ENCODE measurements around the gene CDIPT. TPM values are rescaled to one million over a fixed set of nuclear protein-coding genes. Genes with fewer than 3 reads are reported as not detected.
"Not testable (repeated sequence)": the region's sequence is repeated elsewhere in the genome, so short reads cannot be mapped to it uniquely, and the experiment has no call there.

CDIPT gene
- total and polyA plus RNA-seq, 2 of the 4 experiments (the other 2 are of a cell fraction) = 47.1 to 100 TPM

GRCh38 chr16:29833219-29833618 is 29.8 kb downstream of the CDIPT start:
- WGBS, 2 experiments (ENCODE audit: extremely low coverage in 2 of 2, insufficient read length in 1 of 2) = no CpG with 5 or more reads among the region's 4 CpGs

More at GRCh38 chr16:29833219-29833618, 29.8 kb downstream of the CDIPT start:
- ATAC-seq (ENCODE audit: low read depth); H3K27ac ChIP-seq (ENCODE audit: insufficient read depth, low read length); H3K56ac ChIP-seq (ENCODE audit: extremely low read depth, insufficient read depth, low read length); H3K14ac ChIP-seq (replicated peaks; ENCODE audit: low read depth, low read length); H4K5ac ChIP-seq (ENCODE audit: low read depth, low read length); H3K4me3 ChIP-seq (ENCODE audit: insufficient read depth, low read depth, low read length); in situ Hi-C loops (cut with MboI; ENCODE audit: low sequenced_read_pairs); H2BK20ac ChIP-seq (ENCODE audit: low read depth, low read length); H3K4me1 ChIP-seq (ENCODE audit: control insufficient read depth, insufficient read depth, low read length); H3K9ac ChIP-seq (ENCODE audit: low read depth, low read length); intact Hi-C loops (cut with micrococcal nuclease); H3K23ac ChIP-seq (ENCODE audit: low read depth, low read length); H4K8ac ChIP-seq (ENCODE audit: low read depth in 2 of 2, low read length in 2 of 2); dilution Hi-C loops (cut with HindIII; ENCODE audit: low sequenced_read_pairs, unreplicated experiment); H2AFZ ChIP-seq (replicated peaks; ENCODE audit: low read length, poor library complexity); H2BK5ac ChIP-seq (ENCODE audit: low read depth, low read length, poor library complexity, severe bottlenecking); H3K4ac ChIP-seq (ENCODE audit: low read depth, low read length); H3K4me2 ChIP-seq (ENCODE audit: low read depth, low read length); CTCF ChIA-PET; H2BK15ac ChIP-seq (ENCODE audit: low read depth, low read length); H2AK5ac ChIP-seq (ENCODE audit: low read depth, low read length); POLR2A ChIA-PET (ENCODE audit: unreplicated experiment); H3K9me3 ChIP-seq (ENCODE audit: control insufficient read depth, insufficient read depth, low read length); H3K18ac ChIP-seq (ENCODE audit: low read depth, low read length); BruUV-seq (replicated peaks); H4K91ac ChIP-seq (ENCODE audit: insufficient read depth, low read depth, low read length); H2BK120ac ChIP-seq (ENCODE audit: low read depth, low read length); H2AK9ac ChIP-seq (replicated peaks; ENCODE audit: low read depth, low read length, poor library complexity); H3K27me3 ChIP-seq (ENCODE audit: control insufficient read depth, insufficient read depth, low read length); DNase-seq: not testable (repeated sequence)
- H4K20me1 ChIP-seq (ENCODE audit: insufficient read depth, low read length) = peaks cover 23% of the 10 kb centered on the region; the same call in 1 of the 2 replicates
- H3K79me1 ChIP-seq (ENCODE audit: low read depth in 1 of 2, low read length in 2 of 2) = peaks cover 30 to 65% of the 10 kb centered on the region in 2 experiments
- peaks cover 14% of the 10 kb centered on the region for H3K9me1 ChIP-seq (ENCODE audit: insufficient read depth, low read length)
- peaks cover 56% of the 10 kb centered on the region for H3K36me3 ChIP-seq (ENCODE audit: control insufficient read depth, insufficient read depth, low read length)

Data from IMR-90 (cell line).